Islet of Langerhans (tissue), 1 donor: ENCODE data around the gene ENHO.

Experiments
- FAIRE-seq: peaks from one replicate; lab custom pipeline; 2011; peaks lifted over from hg19 to GRCh38; lab: Jason Lieb, UNC

Gene ENHO

DNA sequence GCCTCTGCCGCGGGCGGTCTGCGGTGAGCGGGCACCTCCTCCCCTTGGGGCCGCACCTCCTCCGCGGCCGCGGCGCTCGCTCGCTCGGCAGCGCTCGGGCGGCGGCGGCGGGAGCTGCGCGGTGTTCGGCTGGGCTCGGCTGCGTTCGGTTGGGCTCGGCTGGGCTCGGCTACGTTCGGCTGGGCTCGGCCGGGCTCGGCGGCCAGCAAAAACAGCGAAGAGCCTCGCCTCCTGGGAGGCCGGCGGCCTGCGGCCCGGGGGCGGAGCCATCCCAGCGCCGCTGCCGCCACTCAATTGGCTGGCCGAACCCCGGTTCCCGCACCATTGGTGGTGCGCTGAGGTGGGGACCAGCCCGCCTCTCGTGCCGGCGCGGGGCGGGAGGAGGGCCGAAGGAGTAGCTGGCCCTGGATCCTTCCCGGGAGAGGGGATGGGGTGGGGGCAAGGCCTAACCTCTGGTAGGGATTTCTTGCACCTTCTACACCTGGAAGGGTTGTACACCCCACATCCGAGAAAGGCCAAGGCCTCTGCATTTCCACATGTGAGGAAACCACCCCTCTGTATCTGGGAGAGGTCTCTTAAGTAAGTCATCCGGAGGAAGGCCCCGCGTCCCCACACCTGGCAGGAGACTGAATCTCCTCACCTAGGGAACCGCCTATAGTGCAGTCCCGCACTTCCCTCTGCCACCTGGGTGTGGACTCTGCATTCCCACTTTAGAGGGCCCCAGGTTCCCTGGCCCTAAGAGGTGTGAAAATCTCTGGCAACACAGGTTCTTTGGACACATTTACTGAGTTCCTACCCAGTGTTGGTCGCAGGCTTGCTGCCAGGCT lies at the start of gene ENHO:
Gene ENHO (minus strand): TSS at position 20 of the 827 bp plus-strand sequence. CDS start 1,295 bp downstream, outside the sequence.
- no peak for FAIRE-seq

DNA sequence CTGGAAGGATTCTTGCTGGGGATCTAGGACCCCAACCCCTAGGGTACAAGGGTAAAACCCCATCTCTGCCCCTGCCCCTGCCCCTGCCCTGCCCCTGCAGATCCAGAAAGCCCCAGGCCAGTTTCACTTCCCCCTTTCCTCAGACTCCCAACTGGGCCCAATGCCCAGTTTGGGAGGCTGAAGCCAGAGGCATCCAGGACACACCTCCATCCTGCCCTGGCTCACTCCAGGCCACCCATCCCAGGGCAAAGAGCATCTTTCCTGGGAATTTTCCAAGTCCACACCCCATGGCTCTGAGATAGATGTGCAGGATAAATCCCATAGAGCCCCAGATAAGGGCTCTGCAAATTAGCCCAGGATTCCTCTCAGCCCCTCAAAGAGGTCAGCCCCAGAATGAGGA lies 49.3 kb upstream of the ENHO start:
- FAIRE-seq: no peak

DNA sequence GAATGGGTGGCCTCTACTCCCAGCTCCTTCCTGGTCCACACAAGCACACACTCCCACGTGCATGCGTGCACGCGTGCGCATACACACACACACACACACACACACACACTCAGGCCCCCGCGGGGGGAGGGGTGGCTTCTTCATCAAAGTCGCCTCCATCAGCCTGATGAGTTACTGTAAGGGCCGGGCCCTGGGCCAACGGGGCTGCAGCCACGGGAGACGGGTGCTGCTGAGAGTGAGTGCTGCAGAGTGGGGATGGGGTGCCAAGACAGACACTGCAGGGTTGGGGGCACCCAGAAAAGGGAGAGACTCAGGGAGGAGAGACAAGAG lies 48.7 kb upstream of the ENHO start:
- no peak for FAIRE-seq

DNA sequence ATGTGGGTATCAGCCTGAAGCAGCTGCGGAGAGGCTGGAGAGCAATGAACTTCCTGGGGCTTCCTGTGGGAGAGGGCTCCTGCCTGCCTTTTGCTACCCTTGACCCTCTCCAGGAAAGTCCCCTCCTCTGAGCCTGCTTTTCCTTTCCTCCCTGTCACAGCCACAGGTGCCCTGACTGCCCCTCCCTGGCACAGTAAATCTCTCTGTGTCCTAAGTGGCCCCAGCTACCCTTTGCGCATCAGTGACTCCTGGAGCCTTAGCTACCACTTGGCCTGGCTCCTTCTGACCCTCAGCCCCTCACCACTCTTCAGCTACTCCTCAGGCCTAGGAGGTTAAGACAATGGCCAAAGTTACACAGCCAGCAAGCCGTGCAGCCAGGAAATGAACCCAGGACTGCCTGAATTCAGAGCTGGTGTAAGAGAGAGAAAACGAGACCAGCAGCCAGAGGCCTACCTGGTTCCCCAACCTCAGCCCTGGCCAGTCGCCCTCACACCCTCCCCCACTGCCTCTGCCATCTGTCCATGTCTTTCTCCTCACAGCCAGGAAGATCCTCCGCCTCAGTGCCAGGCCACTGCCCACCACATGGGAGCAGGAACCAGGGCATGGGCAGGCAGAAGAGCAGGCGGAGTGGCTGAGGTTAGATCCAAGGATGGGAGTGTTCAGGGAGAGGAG lies 48.2 kb upstream of the ENHO start:
- no peak for FAIRE-seq

DNA sequence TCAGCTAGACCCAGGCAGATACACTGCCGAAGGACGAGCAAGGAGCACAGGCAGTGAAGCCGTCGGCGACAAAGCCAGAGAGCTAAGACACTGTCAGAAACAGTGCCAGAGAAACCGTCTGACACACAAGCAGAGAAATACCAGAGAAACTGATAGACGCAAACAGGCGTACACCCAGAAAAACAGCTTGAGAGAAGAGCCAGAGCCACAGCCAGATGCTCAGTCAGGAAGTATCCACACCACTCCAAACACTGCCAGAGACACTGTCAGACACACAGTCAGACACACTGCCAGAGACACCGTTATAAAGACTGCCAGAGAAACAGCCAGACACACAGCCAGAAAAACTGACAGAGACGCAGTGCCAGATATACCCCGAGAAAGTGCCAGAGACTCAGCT lies 47.6 kb upstream of the ENHO start:
- no peak for FAIRE-seq

DNA sequence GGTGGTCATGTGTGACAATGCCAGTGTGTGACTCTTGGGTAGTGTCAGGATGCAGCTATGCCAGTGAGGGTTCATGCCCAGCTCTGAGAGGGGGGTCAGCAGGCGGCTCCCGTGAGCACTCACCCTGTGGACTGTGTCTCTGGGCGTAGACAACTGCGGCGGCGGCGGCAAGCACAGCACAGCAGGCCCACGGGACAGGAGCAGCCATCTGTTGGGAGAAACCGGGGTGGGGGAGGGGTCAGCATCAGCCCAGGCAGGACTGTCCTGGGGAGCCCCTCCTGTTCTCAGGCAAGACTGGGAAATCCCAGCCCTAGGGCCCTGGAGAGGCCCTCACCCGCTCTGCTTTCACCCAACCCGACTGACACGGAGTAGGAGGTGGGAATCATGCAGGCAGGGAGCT lies 46.0 kb upstream of the ENHO start:
- no peak for FAIRE-seq

DNA sequence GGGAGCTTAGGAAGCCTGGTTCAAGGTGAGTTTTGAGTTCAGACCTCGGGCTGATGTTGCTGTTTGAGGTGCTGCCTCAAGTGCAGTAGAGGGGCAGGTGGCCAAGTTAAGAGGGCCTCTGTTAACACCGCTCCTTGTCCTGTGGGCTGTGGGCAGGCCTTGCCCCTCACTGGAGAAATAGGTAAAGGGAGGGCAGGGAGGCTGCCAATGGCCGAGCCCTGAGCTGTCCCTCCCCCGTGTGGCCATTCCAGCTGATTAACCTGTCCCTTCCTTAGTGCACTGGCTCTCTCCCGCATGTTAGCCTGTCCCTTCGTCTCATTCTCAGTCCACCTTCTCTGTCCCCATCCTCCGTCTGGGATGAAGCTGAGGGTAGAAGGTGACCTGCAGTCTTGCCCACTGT lies 45.3 kb upstream of the ENHO start:
- no peak for FAIRE-seq

DNA sequence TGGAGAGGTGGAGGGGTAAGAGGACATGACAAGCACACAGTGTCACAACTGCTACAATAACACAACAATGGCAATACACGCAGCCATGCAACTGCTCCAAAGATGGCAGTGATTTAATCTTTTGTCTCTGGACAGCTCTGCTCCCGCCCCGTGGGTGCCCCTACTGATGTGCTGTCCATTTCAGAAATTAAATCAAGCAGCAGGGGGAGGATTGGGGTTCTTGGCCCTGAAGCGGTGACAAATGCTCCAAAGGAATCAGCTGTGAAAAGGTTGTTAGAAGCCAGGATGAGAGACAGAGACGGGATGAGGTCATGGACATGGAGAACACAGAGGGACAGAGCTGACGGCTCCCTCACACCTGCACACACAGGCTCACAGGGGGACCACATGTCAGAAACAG lies 44.2 kb upstream of the ENHO start:
- FAIRE-seq: no peak

DNA sequence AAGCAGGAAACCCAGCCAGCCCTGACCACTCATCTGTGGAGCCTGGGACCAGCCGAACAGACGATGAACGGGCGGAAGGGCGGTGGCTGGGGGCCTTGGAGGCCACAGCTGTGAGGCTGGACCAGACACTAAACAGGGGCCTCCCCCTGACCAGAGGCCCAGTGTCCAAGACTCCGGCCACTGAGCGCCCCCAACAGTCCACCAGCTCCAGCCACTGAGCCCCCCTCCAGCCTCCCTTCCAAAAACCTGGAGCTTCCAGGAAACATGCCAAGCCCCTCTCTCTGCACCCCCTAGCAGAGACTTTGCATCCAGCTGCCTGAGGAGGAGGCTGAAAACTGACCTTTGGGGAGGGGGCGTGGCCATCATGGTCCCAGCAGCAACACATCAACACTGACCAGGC lies 43.5 kb upstream of the ENHO start:
- no peak for FAIRE-seq

DNA sequence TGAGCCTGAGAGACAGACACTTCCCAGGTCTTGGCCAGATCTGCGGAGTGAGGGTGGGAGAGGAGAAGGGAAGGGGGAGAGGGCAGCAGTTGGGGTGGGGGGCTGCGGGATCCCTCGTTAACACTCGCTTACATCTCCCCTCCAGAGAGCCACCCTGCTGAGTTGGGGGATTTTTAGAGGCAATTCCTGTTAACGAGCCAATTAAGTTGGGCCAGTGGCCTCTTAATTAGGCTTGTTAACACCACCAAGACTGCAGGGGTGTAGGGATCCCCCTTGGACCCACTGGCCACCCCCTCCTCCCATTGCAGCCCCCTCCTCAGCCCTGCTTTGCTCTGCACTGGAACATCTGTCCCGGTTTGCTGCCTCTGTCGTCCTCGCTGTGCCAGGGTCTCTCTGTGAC lies 43.1 kb upstream of the ENHO start:
- FAIRE-seq: no peak

DNA sequence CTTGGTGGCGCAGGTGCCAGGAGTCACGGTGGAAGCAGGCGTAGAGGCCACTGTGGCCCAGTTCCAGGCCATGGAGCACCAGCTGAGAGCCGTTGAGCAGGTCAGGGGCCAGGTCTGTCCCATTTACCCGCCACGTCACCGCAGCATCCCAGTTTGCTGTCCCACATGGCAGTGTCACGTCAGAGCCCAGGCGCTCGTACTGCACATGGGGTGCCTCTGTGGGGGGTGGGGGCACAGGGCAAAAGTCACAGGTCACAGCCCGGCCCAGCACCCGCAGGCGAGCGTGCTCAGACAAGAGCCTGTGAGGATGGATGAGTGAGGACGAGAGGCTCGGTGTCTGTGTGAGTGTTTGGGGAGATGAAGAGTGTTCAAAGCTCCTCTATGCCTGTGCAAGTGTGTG lies 41.8 kb upstream of the ENHO start:
- no peak for FAIRE-seq

DNA sequence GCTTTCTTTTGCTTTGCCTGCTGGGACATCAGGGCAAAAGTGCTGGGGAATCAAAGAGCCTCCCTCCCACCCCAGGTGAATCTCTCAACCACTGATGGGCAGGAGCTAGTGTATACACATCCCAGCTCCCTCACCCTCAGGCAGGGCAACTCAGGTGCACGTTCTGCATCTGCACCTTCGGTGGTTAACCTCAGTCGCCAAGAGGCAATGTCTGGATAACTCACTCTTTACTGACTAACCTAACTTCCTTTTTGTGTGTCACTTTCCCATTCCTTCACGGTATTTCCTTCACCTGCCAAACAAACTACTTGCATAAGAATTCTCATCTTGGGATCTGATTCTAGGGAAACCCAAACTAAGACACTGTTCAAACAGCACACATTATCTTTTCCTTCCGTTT lies 40.5 kb upstream of the ENHO start:
- FAIRE-seq: no peak

DNA sequence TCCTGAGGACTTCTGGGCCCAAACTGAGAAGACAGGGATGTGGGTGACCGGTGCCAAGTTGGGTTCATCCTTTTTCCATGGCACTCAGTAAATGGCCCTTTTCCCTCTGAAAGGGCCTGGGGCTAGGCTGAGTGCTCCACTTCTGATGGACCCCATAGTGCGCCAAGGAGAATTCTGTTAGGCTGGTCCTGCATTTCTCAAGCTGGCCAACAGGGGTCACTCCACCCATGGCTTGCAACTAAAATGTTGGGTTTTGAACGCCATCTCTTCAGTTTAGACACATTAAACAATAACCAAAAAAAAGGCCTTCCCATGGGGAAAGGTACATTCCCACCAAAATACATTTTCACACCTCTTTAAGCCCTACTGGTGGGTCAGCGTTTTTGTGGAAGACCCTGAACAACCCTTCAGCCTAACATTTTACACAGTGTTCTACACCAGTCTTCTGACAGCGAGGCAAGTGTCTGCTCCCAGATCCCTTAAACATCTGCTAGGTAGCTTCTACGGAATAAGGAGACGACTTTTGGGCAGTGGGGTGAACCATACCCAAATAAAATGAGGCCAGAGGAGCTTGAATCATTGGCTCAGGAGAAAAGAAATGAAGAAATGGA lies 39.5 kb upstream of the ENHO start:
- no peak for FAIRE-seq

DNA sequence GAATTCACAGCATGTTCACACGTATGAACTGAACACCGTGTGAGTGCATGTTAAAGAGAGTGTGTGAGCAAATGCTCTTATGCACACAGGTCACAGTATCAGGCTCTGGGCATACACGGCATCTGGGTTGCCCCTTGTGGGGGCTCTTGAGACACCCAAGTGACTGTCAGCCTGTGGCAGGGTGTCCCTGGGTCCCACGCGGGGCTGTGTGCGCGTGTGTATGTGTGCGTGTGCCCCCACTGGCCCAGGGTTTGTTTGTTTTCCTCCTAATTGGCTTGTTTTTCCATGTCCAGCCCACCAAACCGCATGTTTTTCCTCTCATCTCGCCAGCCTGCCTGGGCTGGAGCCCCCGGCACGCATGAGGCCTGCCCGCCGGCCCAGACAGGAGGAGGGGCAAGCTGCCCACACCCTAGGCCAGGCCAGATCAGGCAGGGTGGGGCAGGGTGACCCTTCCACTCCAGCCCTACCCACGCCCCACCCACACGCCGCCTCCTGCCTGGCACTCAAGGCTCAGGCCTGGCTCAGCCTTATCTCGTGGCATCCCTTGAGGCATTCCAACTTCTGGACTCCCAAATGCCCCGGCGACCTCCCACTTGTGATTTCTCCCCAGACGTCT lies 37.9 kb upstream of the ENHO start:
- no peak for FAIRE-seq

DNA sequence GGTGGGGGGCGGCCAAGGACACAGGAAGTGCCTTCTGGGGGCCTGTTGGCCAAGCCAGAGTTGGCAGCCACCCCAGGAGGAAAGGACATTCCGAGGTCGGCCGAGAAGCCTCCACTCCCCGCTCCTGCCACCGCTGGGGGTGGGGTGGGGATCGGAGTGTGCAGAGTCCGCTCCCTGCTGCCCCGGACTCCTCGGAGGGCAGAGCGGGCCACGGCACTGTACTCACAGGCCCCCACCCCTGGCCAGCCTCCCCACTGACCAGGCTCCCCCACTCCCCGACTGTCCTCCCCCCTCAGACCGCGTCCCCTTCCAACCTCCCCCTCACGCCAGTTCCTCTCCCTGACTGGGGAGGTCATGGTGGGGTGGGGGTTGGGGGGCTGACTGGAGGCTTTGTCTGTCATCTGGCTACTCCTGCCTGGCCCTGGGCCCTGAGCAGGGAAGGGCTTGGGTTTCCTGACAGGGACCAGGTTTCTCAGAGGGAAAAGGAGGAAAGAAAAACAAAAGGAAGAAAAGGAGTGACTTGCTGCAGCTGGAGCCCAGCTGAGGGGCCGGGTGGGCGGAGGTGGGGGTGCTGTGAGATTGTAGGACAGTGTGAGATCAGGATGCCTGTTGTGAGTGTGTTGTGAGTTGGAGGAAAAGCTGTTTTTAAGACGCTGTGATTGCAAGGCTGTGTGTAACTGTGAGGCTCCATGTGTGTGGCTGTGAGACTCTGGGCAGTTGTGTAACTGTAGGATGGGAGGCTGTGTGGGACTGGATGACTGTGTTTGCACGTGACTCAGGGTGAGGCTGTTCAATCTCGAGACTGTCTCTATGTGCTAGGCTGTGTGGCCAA lies 37.0 kb upstream of the ENHO start:
- FAIRE-seq: no peak

DNA sequence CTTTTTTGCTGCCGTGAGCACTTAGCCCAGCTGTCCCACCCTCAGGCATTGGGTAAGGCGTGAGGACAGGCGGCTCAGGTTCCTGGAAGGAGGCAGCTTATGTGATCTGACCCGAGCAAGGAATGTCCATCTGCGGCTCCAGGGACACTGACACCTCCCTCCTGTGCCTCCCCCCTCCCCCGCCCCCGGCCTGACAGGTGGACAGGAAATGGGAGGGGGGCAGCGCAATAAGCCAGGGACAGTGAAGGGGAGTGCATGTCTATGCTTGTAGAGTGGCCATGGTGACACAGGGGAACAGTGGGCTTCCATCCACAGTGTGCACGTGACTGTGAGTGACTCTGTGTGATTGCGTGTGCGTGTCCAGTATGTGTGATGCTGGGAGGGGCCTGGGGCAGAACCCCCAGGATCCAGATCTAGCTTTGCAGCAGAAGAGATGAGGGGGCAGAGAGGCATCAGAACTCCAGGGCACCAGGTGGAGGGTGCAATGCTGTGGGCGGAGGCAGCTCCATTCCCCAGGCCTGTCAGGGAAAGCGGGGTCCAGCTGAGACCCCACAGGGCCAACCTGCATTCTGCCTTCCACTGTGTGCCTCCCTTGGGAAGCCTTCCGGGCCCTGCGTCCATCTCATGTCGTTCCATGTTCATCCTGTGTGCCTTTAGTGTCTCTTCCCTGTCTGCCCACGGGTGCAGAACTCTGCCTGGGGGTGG lies 36.3 kb upstream of the ENHO start:
- FAIRE-seq: no peak

DNA sequence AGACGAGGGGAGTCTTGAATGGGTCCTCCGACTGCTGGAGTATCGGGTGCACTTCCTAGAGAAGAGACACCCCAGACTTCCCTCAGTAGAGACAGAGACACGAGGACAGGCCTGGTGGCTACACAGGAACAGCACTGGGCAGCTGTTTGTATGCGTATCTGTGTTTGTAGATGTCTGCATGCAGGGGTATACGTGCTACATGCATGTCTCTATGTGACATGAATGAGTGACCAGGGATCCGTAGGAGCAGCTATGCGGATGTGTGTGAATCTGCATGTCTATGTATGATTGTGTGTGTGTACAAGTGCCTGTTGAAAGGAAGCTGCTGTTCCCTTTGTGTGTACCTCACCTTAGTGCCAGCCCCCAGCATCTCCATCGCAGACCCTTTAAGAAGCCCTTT lies 35.6 kb upstream of the ENHO start:
- no peak for FAIRE-seq

DNA sequence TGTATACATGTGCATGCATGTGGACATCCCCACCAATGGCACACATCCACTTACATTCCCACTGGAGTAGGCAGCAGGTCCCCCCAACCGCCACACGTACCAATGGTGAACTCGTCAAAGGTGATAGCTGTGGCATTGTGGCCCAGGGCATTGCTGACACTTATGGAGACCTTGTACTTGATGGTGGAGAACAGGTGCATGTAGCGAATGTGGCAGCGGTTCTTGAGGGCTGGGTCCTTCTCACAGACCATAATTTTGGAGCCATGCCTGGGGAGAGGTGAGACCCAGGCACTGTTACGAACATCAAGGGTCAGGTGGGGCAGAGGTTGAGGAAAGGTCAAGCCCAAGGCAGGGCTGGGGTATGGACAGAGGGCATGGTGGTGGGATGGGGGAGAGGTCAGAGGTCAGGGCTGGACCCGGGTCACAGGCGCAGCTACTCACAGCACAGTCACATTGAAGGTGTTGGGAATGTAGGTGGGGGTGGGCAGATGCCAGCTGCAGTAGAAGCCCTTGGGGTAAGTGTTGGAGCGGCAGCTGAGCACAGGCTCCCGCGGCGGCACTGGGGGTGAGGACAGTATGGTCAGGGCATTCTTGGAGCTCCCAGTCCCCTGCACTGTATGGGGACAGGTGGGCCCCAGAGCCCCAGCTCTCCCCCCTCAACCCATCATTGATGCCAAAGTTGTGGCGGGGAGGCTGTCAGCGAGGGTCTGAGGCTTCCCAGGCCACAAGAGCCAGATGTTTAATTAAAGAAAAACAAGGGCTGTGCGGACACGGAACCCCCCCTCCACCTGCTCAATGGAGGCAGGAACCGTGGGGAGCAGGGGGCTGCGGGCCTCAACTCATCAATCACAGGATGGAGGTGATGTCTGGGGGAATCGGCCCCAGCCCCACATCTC lies 34.9 kb upstream of the ENHO start:
- no peak for FAIRE-seq

DNA sequence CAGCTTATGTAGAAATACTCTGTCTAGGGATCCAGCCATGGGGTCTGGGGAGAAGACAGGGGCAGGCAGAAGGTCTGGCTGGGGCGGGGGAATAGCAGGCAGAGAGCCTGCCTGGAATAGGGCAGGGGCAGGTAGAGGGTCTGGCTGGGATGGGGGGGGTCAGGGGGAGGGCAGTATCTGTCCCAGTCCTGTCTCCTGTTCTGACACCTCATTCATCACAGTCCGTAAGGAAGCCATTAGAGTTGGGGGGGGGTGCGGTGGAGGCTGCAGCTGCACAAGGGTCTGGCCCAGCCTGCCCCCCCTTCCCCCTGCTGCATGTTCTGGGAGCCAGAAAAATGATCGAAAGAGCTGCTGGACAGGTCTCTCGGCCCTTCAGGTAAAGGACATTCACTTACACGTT lies 34.2 kb upstream of the ENHO start:
- FAIRE-seq: no peak

DNA sequence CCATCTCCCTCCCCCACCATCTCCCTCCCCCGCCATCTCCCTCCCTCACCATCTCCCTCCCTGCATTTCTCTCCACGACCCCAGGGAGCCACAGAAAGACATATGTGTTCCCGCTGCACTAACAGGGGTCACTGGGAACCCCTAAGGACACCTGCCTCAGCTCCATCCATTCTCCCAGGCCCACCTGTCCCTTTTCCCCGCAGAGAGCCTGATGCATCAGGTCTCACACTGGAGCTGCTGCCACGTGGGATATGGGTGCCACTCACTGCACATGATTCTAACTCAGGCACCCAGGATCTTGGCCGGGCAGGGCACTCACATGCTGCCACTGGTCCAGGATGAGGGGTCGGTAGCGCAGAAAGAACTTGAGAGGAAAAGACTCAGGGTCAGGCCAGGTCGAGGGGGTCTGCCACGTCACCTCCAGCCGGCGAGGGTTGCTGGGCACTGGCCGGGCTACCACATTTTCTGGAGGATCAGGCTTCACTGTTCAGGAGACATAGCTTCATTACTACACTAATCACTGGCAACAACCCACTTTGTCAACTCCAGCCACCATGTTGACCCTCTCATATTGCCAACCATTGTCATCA lies 33.2 kb upstream of the ENHO start:
- FAIRE-seq: no peak
